ENCODE results near the gene ADCY9. TPM values are rescaled to one million over a fixed set of nuclear protein-coding genes. Genes with fewer than 3 reads are reported as not detected.
A peak's percentile ranks its signal among the peaks of the same experiment; 100 is the strongest.

ADCY9 gene
- total and polyA plus RNA-seq, 8 donors = 6.6 to 20.9 (median 18.0) TPM

GRCh38 chr16:4098501-4098900 lies 17.7 kb downstream of the ADCY9 start:
- no peak overlapping the region for H3K4me3 ChIP-seq
- no peaks in the 10 kb centered on the region for H3K36me3 ChIP-seq
- ATAC-seq = peak; percentile 11 to 30 (median 25)
- H3K9me3 ChIP-seq = no peaks in the 10 kb centered on the region
- H3K27ac ChIP-seq = peak overlapping the region in 1 of 4 donors; percentile 22
- peak in 1 of 6 donors; percentile 21 for DNase-seq
- FAIRE-seq = no peak
- H3K4me1 ChIP-seq = peaks cover 0 to 42% (median 3%) of the 10 kb centered on the region in 3 donors
- TF ChIP-seq, protein P1, sequence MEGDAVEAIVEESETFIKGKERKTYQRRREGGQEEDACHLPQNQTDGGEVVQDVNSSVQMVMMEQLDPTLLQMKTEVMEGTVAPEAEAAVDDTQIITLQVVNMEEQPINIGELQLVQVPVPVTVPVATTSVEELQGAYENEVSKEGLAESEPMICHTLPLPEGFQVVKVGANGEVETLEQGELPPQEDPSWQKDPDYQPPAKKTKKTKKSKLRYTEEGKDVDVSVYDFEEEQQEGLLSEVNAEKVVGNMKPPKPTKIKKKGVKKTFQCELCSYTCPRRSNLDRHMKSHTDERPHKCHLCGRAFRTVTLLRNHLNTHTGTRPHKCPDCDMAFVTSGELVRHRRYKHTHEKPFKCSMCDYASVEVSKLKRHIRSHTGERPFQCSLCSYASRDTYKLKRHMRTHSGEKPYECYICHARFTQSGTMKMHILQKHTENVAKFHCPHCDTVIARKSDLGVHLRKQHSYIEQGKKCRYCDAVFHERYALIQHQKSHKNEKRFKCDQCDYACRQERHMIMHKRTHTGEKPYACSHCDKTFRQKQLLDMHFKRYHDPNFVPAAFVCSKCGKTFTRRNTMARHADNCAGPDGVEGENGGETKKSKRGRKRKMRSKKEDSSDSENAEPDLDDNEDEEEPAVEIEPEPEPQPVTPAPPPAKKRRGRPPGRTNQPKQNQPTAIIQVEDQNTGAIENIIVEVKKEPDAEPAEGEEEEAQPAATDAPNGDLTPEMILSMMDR (IDR thresholded peaks at IDR 0.05) = no peak
- H3K27me3 ChIP-seq = no peaks in the 10 kb centered on the region
- 71 to 73% methylated on average over 4 of the region's 4 CpGs for WGBS, 2 donors
- intact Hi-C loops (cut with DNase I) = no loop called here

GRCh38 chr16:4097826-4098240 lies 18.4 kb downstream of the ADCY9 start:
- ATAC-seq (peak in 3 of 4 donors; percentile 26 to 39 (median 30)), FAIRE-seq (no peak), DNase-seq (peak in 1 of 6 donors; percentile 16)
- H3K4me1 ChIP-seq = peaks cover 0 to 49% (median 3%) of the 10 kb centered on the region in 3 donors
- no peak overlapping the region for H3K4me3 ChIP-seq
- H3K27me3 ChIP-seq = no peaks in the 10 kb centered on the region
- H3K9me3 ChIP-seq = no peaks in the 10 kb centered on the region
- H3K27ac ChIP-seq = peak overlapping the region in 2 of 4 donors; percentile 28 to 33
- no peaks in the 10 kb centered on the region for H3K36me3 ChIP-seq
- TF ChIP-seq, protein P1 (IDR thresholded peaks at IDR 0.05) = no peak
- intact Hi-C loops (cut with DNase I) = no loop called here
- 41 to 51% methylated on average over 4 of the region's 4 CpGs for WGBS, 2 donors

DNA sequence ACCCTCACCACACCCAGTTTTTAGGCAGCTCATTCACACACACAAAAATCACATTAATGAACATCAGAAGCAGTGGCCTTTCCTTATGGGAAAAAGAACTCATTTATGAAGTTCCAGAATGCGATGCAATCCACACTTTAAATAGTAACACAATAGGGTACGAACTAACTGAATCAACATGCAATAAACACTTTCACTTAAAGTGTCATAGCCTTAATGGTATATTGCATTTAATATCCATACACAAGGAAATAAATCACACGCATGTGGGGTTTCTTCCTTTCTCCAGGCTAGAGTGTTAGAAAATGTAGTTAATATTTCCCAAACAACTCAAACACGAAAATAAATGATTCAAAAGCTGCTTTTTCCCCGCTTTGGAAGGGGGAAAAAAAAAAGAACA lies 19.7 kb downstream of the ADCY9 start:
- H3K36me3 ChIP-seq = no peaks in the 10 kb centered on the region
- ATAC-seq (no peak), DNase-seq (no peak), FAIRE-seq (no peak)
- intact Hi-C loops (cut with DNase I) = no loop called here
- H3K4me3 ChIP-seq = no peak overlapping the region
- H3K4me1 ChIP-seq = peaks cover 0 to 52% (median 3%) of the 10 kb centered on the region in 3 donors
- 65 to 66% methylated on average over 5 of the region's 5 CpGs for WGBS, 2 donors
- no peaks in the 10 kb centered on the region for H3K9me3 ChIP-seq
- TF ChIP-seq, protein P1 (IDR thresholded peaks at IDR 0.05) = no peak
- no peaks in the 10 kb centered on the region for H3K27me3 ChIP-seq
- H3K27ac ChIP-seq = peak overlapping the region in 1 of 4 donors; percentile 33

- no peak for DNase-seq
- Histone ChIP-seq H3K27ac (peak overlapping the region in 2 of 4 donors; percentile 31 to 62), H3K27me3 (no peaks in the 10 kb centered on the region), H3K4me1 (peaks cover 10 to 57% (median 20%) of the 10 kb centered on the region in 3 donors), H3K9me3 (no peaks in the 10 kb centered on the region), H3K36me3 (no peaks in the 10 kb centered on the region), H3K4me3 (no peak overlapping the region)
- TF ChIP-seq, protein P1 (IDR thresholded peaks at IDR 0.05) = no peak
- no peak for FAIRE-seq
- peak in 1 of 4 donors; percentile 3 for ATAC-seq
- intact Hi-C loops (cut with DNase I) = no loop called here
- WGBS, 2 donors = 63% methylated on average over 14 of the region's 14 CpGs
These were observed 22.0 kb downstream of the ADCY9 start for GRCh38 chr16:4094127-4094773.

DNA sequence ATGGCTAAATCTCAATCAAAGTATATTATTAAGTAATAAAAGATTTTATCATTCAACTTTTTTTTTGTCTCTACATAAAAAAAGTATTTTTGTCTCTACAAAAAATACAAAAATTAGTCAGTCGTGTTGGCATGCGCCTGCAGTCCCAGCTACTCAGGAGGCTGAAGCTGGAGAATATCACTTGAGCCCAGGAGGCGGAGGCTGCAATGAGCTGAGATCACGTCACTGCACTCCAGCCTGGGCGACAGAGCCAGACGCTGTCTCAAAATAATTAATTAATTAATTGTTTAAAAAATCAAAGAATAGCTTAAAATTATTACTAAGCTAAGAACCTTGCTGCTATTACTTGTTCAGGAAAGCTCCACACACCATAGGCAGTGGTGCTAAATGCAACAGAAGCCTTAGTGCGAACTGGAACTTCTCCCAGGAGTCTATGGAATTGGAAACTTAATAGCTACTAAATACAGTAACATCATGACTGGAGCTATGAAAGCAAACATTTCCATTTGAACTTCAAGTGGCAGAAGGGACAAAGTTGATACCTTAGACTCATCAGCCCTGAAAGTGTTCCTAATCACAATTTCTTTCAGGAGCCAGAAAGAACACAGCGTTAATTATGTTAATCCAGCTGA lies 22.6 kb downstream of the ADCY9 start:
- TF ChIP-seq, protein P1 (IDR thresholded peaks at IDR 0.05) = no peak
- 63 to 66% methylated on average over 8 of the region's 8 CpGs for WGBS, 2 donors
- peak overlapping the region in 2 of 4 donors; percentile 31 to 62 for H3K27ac ChIP-seq
- H3K27me3 ChIP-seq = no peaks in the 10 kb centered on the region
- no peaks in the 10 kb centered on the region for H3K9me3 ChIP-seq
- intact Hi-C loops (cut with DNase I) = no loop called here
- no peak overlapping the region for H3K4me3 ChIP-seq
- DNase-seq (no peak), FAIRE-seq (peak; percentile 53), ATAC-seq (no peak)
- H3K4me1 ChIP-seq = peaks cover 10 to 55% (median 20%) of the 10 kb centered on the region in 3 donors
- no peaks in the 10 kb centered on the region for H3K36me3 ChIP-seq
